HG03457 (cell line): ENCODE measurements around the gene CEP126.

ENCODE experiments used
- ATAC-seq: cut with Tn5 transposase; IDR thresholded peaks from one replicate; pipeline ENCODE4 v1.9.1; 2021; ENCODE audit warnings: moderate number of reproducible peaks; ENCODE audit not compliant: unreplicated experiment

CEP126 gene

GRCh38 chr11:101914738-101915426 lies at the start of gene CEP126:
CEP126 (plus strand) TSS chr11:101915010; CDS start chr11:101915285, 275 bp downstream.
- peak; percentile 100 for ATAC-seq

- no peak for ATAC-seq
Observed at GRCh38 chr11:101866619-101867491, 48.0 kb upstream of the CEP126 start.

- ATAC-seq = no peak
Observed at GRCh38 chr11:101867951-101868350, 46.9 kb upstream of the CEP126 start.

- ATAC-seq = no peak
Observed at GRCh38 chr11:101870510-101870909, 44.3 kb upstream of the CEP126 start.

DNA sequence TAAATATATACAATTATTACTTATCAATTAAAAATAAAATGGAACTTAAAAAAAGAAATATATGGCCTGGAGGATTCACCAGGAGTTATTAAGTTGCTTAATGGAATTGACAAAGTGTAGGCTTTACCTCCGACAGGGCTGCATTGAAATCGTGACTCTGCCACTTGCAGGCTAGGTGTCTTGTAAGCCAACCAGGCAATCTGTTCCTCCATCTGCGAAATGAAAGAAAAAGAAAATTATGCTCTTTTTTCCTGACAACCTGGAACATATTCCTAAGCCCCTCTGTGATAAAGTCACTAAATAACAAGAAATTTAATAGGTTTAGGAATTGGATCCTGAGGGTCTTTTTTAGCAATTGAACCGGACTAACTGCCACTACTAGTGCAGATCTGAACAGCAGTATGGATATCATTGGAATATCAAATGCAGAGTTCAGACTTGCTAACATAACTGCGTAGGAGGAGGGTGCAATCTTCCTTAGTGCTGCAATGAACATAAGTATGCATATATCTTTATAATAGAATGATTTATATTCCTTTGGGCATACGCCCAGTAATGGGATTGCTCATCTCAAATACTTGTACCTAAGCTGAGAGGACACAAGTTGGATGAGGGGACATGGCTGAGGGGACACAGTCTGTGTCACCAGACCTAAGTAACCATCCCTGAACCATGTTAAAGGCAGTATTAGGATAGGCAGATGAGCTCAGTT lies 42.5 kb upstream of the CEP126 start:
- no peak for ATAC-seq

GRCh38 chr11:101880222-101880621 lies 34.6 kb upstream of the CEP126 start:
- ATAC-seq = no peak

DNA sequence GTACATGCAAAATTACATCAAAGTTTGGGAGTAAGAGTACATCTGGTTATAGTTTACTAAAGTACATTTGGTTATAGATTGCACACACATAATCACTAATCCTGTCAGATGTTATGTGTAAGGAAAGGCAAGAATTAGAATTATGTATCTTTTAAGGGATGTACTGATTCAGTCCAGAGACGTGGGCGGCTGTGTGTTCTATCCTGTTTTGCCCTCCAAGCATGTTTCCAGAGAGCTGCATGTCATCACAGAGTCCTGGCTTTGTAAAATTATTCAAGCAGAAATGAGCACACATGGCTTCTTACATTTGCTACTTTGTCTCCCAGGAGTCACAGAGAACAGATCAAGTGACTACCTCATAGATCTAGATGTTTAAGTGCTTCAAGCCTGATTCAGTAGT lies 33.2 kb upstream of the CEP126 start:
- no peak for ATAC-seq

GRCh38 chr11:101885631-101886030 lies 29.2 kb upstream of the CEP126 start:
- no peak for ATAC-seq

- ATAC-seq = no peak
Observed at GRCh38 chr11:101889767-101890166, 25.0 kb upstream of the CEP126 start.

- no peak for ATAC-seq
Observed at GRCh38 chr11:101894505-101894904, 20.3 kb upstream of the CEP126 start.

GRCh38 chr11:101907815-101908214 lies 7.0 kb upstream of the CEP126 start:
- ATAC-seq = no peak

- no peak for ATAC-seq
Observed at GRCh38 chr11:101909087-101909486, 5.7 kb upstream of the CEP126 start.

- no peak for ATAC-seq
Observed at GRCh38 chr11:101912823-101913284, 2.0 kb upstream of the CEP126 start.

DNA sequence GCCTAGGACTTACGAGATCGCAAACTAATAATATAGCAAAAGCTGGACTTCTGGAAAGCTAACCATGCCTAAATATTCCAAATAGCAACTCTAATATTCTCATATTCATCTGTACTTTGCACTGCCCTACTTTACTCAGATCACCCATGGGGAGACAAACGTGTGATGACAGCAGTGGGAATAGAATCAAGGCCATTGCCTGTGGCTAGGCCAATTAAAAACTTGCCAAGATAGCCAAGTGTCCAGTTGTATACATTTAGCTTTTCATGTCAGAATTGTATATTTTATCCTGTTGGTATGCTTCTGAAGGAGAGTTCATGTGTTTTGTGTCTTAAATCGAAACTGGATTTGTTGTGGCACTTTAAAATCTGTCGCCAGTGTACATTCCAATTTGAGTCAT lies 1.2 kb upstream of the CEP126 start:
- no peak for ATAC-seq

GRCh38 chr11:101914341-101914737 lies 471 bp upstream of the CEP126 start:
- ATAC-seq = no peak

DNA sequence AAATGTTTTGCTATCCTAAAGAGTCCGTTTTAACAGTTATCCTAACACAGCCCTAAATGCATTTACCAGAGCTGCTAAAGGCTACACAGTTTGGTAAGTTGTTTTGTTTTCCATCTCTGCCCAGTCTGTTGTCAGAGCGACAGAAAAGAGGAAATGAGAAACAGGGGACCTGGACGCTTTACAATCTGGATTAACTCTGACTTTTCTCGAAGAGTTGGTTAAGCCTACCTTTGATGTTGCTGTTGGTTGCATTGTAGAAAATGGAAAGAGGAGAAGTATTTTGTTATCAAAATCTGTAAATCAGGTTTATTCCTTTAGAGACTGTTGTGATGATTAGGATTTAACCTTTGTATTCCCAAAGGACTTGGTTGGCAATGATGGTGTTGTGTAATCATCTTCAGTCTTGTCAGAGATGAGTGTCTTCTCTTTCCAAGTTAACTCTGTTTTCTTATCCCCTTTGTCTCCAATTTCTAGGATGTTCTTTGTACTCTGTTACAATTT lies 1.0 kb downstream of the CEP126 start:
- peak; percentile 34 for ATAC-seq

DNA sequence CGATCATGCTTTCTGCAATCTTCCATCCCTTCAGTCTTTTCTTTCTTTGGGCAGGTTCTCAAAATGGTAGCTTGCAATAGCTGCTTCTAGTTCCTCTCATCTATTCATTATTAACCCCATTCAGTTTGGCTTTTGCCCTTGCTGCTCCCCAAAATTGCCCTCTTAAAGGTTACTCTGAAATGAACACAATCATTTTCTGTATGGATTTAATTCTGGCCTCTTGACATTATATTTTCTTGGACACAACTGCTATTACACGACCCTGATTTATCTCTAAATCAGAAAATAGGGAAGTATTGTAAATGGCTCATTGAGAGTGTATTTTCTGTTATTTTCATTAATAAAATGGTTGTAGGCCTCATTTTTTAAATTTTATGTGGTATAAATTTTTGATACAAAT lies 1.6 kb downstream of the CEP126 start, which contains the start of gene ANGPTL5:
Gene ANGPTL5 (minus strand): TSS at position 101 of the 400 bp plus-strand sequence. CDS start 8,613 bp downstream, outside the sequence.
- ATAC-seq = no peak

- no peak for ATAC-seq
Observed at GRCh38 chr11:101917226-101917625, 2.4 kb downstream of the CEP126 start.

DNA sequence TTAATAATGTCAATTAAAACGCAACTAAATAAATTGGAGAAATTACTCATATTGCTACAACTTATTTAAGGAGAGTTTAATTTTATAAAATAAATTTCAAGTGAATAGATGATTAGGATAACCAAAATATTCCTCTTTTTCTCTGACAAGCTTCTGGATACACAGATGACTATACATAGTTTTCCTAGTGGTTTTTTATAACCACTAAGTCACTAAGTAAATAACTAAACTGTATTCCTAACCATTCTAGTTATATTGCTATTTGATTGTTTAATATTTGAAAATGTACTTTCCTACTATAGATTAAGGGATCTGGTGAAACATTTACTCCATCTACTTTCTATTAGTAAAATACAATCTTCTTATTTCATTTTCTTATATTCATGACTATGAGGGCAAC lies 6.2 kb downstream of the CEP126 start:
- ATAC-seq = no peak

GRCh38 chr11:101923554-101923953 lies 8.7 kb downstream of the CEP126 start:
- no peak for ATAC-seq

- ATAC-seq = no peak
Observed at GRCh38 chr11:101929294-101929915, 14.6 kb downstream of the CEP126 start.
